ENCODE results near the gene SUZ12. TPM values are rescaled to one million over a fixed set of nuclear protein-coding genes. Genes with fewer than 3 reads are reported as not detected.
"Not testable (repeated sequence)": the region's sequence is repeated elsewhere in the genome, so short reads cannot be mapped to it uniquely, and the experiment has no call there.

Gene SUZ12
- total RNA-seq, 1 donor from 2014 or later, result 76.0 TPM

DNA sequence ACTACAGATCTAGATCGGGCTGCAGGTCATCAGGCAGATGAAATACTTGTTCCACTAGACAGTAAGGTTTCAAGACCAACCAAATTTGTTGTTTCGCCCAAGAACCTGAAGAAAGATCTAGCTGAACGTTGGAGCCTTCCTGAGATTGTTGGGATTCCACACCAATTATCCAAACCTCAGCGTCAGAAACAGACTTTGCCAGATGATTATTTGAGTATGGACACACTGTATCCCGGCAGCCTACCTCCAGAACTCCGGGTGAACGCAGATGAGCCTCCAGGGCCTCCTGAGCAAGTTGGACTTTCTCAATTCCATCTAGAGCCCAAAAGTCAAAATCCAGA is 84.8 kb downstream of the SUZ12 start:
- H3K36me3 Mint-ChIP-seq (ENCODE audit: low read depth), result peaks cover 21% of the 10 kb centered on the region

DNA sequence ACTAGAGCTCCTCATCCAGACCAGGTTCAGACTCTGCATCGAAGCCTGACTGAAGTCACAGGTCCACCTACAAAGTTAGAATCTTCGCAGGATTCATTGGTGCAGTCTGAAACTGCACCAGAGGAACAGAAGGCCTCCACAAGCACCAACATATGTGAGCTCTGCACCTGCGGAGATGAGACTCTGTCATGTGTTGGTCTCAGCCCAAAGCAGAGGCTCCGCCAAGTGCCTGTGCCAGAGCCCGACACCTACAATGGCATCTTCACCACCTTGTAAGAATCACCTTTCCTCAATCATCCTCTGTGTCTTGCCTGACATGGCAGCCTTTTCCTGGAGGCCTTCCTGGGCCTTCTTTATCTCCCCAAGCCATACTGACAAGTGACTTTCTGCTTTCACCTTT is 85.7 kb downstream of the SUZ12 start:
- peaks cover 15% of the 10 kb centered on the region for H3K36me3 Mint-ChIP-seq (ENCODE audit: low read depth)
- H3K9me3 Mint-ChIP-seq; H3K27ac Mint-ChIP-seq; DNase-seq (ENCODE audit: low spot score); H3K4me3 Mint-ChIP-seq; intact Hi-C loops (cut with micrococcal nuclease); H3K4me1 Mint-ChIP-seq (ENCODE audit: low read depth); H3K27me3 Mint-ChIP-seq (ENCODE audit: insufficient read depth): not testable (repeated sequence)

More for the DNA sequence above, 84.8 kb downstream of the SUZ12 start:
- no peaks in the 10 kb centered on the region for H3K27me3 Mint-ChIP-seq (ENCODE audit: insufficient read depth)
- H3K4me3 Mint-ChIP-seq, result no peak overlapping the region
- intact Hi-C loops (cut with micrococcal nuclease), result loop anchor here (1.0 kb wide), 1 partner anchor 12 kb away; no protein-coding TSS in a partner anchor
- H3K27ac Mint-ChIP-seq, result no peak overlapping the region
- no peak for DNase-seq (ENCODE audit: low spot score)
- no peaks in the 10 kb centered on the region for H3K9me3 Mint-ChIP-seq
- peaks cover 19% of the 10 kb centered on the region for H3K4me1 Mint-ChIP-seq (ENCODE audit: low read depth)

DNA sequence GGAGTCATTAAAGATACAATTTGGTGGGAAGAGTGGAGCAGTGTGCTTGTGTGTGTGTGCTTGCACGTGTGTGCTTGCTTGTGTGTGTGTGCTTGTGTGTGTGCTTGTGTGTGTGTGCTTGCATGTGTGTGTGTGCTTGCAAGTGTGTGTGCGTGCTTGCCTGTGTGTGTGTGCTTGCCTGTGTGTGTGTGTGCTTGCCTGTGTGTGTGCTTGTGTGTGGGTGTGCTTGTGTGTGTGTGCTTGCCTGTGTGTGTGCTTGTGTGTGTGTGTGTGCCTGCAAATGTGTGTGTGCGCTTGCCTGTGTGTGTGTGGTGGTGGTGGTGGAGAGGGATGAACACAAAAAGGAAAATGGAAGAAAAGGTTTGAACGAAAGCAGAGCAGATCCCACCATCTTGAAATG is 90.5 kb downstream of the SUZ12 start:
- H3K36me3 Mint-ChIP-seq (ENCODE audit: low read depth); H3K4me1 Mint-ChIP-seq (ENCODE audit: low read depth); H3K27me3 Mint-ChIP-seq (ENCODE audit: insufficient read depth); H3K27ac Mint-ChIP-seq; intact Hi-C loops (cut with micrococcal nuclease); H3K4me3 Mint-ChIP-seq; DNase-seq (ENCODE audit: low spot score); H3K9me3 Mint-ChIP-seq: not testable (repeated sequence)

- no peaks in the 10 kb centered on the region for H3K27me3 Mint-ChIP-seq (ENCODE audit: insufficient read depth)
Measured at GRCh38 chr17:32033223-32033622, 96.4 kb downstream of the SUZ12 start.

GRCh38 chr17:32033812-32034211 is 97.0 kb downstream of the SUZ12 start:
- H3K9me3 Mint-ChIP-seq; H3K27me3 Mint-ChIP-seq (ENCODE audit: insufficient read depth): not testable (repeated sequence)

More at GRCh38 chr17:32033223-32033622, 96.4 kb downstream of the SUZ12 start:
- H3K9me3 Mint-ChIP-seq, result no peaks in the 10 kb centered on the region
- H3K36me3 Mint-ChIP-seq (ENCODE audit: low read depth), result peaks cover 11% of the 10 kb centered on the region
- no peak overlapping the region for H3K27ac Mint-ChIP-seq
- no peak overlapping the region for H3K4me3 Mint-ChIP-seq
- DNase-seq (ENCODE audit: low spot score), result no peak
- intact Hi-C loops (cut with micrococcal nuclease), result no loop called here
- no peaks in the 10 kb centered on the region for H3K4me1 Mint-ChIP-seq (ENCODE audit: low read depth)

DNA sequence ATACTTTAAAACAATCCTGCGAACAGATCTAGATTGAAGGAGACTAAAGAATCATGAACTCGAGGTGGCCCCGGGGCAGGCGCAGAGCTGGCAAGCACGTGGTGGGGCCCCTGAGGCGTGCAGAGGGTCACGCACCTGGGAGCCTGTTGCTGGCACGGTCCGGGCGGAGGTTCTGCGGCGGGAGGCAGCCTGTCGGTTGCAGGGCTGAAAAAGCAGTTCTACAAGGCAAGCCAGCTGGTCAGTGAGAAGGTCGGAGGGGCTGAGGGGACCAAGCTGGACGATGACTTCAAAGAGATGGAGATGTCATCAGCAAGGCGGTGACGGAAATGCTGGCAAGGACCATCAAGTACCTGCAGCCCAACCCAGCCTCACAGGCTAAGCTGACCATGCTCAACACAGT is 103.4 kb downstream of the SUZ12 start:
- H3K4me1 Mint-ChIP-seq (ENCODE audit: low read depth); H3K9me3 Mint-ChIP-seq; intact Hi-C loops (cut with micrococcal nuclease); H3K4me3 Mint-ChIP-seq; DNase-seq (ENCODE audit: low spot score); H3K27me3 Mint-ChIP-seq (ENCODE audit: insufficient read depth); H3K27ac Mint-ChIP-seq: not testable (repeated sequence)
- peaks cover 10% of the 10 kb centered on the region for H3K36me3 Mint-ChIP-seq (ENCODE audit: low read depth)

More at GRCh38 chr17:32033812-32034211, 97.0 kb downstream of the SUZ12 start:
- intact Hi-C loops (cut with micrococcal nuclease); H3K4me3 Mint-ChIP-seq; H3K27ac Mint-ChIP-seq; H3K4me1 Mint-ChIP-seq (ENCODE audit: low read depth); DNase-seq (ENCODE audit: low spot score): not testable (repeated sequence)
- peaks cover 11% of the 10 kb centered on the region for H3K36me3 Mint-ChIP-seq (ENCODE audit: low read depth)

GRCh38 chr17:32041306-32041875 is 104.6 kb downstream of the SUZ12 start:
- H3K4me3 Mint-ChIP-seq; intact Hi-C loops (cut with micrococcal nuclease); H3K27ac Mint-ChIP-seq; H3K36me3 Mint-ChIP-seq (ENCODE audit: low read depth); H3K9me3 Mint-ChIP-seq; DNase-seq (ENCODE audit: low spot score); H3K27me3 Mint-ChIP-seq (ENCODE audit: insufficient read depth); H3K4me1 Mint-ChIP-seq (ENCODE audit: low read depth): not testable (repeated sequence)

DNA sequence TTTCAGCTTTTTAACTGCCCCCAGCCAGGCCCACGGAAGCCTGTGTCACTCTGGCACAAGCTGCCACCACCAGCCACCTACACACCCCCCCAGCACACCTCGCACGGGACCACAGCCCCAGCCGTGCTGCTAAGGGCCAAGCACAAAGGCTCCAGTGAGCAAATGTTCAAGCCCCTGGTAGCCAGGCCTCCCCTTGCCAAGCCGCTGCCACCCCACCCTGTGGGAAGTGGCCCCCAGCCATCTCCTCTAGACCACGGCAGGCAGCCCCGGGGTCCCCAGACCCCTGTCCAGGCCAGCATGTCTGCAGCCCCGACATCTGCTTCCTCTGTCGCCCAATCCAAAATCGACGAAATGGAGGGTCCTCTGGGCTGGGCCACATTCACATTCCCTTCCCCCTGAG is 105.5 kb downstream of the SUZ12 start:
- intact Hi-C loops (cut with micrococcal nuclease); H3K4me1 Mint-ChIP-seq (ENCODE audit: low read depth); H3K27ac Mint-ChIP-seq; H3K4me3 Mint-ChIP-seq; H3K36me3 Mint-ChIP-seq (ENCODE audit: low read depth); H3K9me3 Mint-ChIP-seq; DNase-seq (ENCODE audit: low spot score); H3K27me3 Mint-ChIP-seq (ENCODE audit: insufficient read depth): not testable (repeated sequence)

GRCh38 chr17:32045611-32046010 is 108.8 kb downstream of the SUZ12 start:
- DNase-seq (ENCODE audit: low spot score); H3K4me1 Mint-ChIP-seq (ENCODE audit: low read depth); H3K9me3 Mint-ChIP-seq; H3K27ac Mint-ChIP-seq; H3K4me3 Mint-ChIP-seq; H3K27me3 Mint-ChIP-seq (ENCODE audit: insufficient read depth); intact Hi-C loops (cut with micrococcal nuclease); H3K36me3 Mint-ChIP-seq (ENCODE audit: low read depth): not testable (repeated sequence)

- H3K27me3 Mint-ChIP-seq (ENCODE audit: insufficient read depth); intact Hi-C loops (cut with micrococcal nuclease); DNase-seq (ENCODE audit: low spot score); H3K36me3 Mint-ChIP-seq (ENCODE audit: low read depth); H3K9me3 Mint-ChIP-seq; H3K4me1 Mint-ChIP-seq (ENCODE audit: low read depth); H3K27ac Mint-ChIP-seq; H3K4me3 Mint-ChIP-seq: not testable (repeated sequence)
Measured at GRCh38 chr17:32047663-32048062, 110.9 kb downstream of the SUZ12 start.

Other genes with a start within 250 kb of the SUZ12 start
- gene COPRS, start 77.8 kb upstream of the SUZ12 start, total RNA-seq, result 62.2 and 64.6 TPM in 2 replicates
- 142 and 155 TPM in 2 replicates for gene UTP6, start 35.3 kb upstream of the SUZ12 start, total RNA-seq
- 16.7 and 22.7 TPM in 2 replicates for gene LRRC37B, start 70.4 kb downstream of the SUZ12 start, total RNA-seq
- gene RHOT1, start 205.5 kb downstream of the SUZ12 start, total RNA-seq, result 25.9 and 27.2 TPM in 2 replicates

All from activated T-helper 1 cell treated with anti-CD3 and anti-CD28 coated beads, Interleukin-12 subunit alpha, Interleukin-12 subunit beta, Interleukin-2, Interleukin-4 antibody, amounts not matched to agents 30 ng/mL and 10 ng/mL and 1 ng/mL, durations not matched to agents 14 hours and 24 hours and 36 hours (primary cell).